Neuronal stem cell (in vitro differentiated cells): ENCODE data around the gene COA4.

Experiments
- DNase-seq: peaks from one replicate; pipeline ENCODE4 v3.0.0-alpha.2; 2013; ENCODE audit warnings: low spot score
- H2AFZ ChIP-seq: one replicate; pipeline ENCODE4 v1.6.1; 2013; ENCODE audit warnings: mild to moderate bottlenecking, low read length, inconsistent platforms
- H2AK5ac ChIP-seq: 2 replicates; pipeline ENCODE4 v1.6.1; 2013; ENCODE audit warnings: low read depth, mild to moderate bottlenecking, inconsistent platforms, low read length, moderate library complexity, mixed read lengths
- H2BK120ac ChIP-seq: 2 replicates; pipeline ENCODE4 v1.6.1; 2013; ENCODE audit warnings: low read depth, mild to moderate bottlenecking, inconsistent platforms, low read length, moderate library complexity, mixed read lengths
- H2BK12ac ChIP-seq: one replicate; pipeline ENCODE4 v1.6.1; 2013; ENCODE audit warnings: low read length, inconsistent platforms
- H2BK15ac ChIP-seq: 2 replicates; pipeline ENCODE4 v1.6.1; 2013; ENCODE audit warnings: mild to moderate bottlenecking, low read length, inconsistent platforms, mixed read lengths
- H2BK5ac ChIP-seq: one replicate; pipeline ENCODE4 v1.6.1; 2013; ENCODE audit warnings: inconsistent platforms, mild to moderate bottlenecking, low read length, moderate library complexity
- H3K14ac ChIP-seq: one replicate; pipeline ENCODE4 v1.6.1; 2013; ENCODE audit warnings: low read length, inconsistent platforms
- H3K18ac ChIP-seq: 2 replicates; pipeline ENCODE4 v1.6.1; 2013; ENCODE audit warnings: low read length, inconsistent platforms
- H3K23ac ChIP-seq: 2 replicates; pipeline ENCODE4 v1.6.1; 2013; ENCODE audit warnings: low read depth, mild to moderate bottlenecking, mixed read lengths, low read length, inconsistent platforms; ENCODE audit not compliant: poor library complexity
- H3K27ac ChIP-seq: replicated peaks from 3 replicates; pipeline ENCODE4 v1.5.1; 2013; ENCODE audit warnings: low read length, inconsistent platforms
- H3K27me3 ChIP-seq, 3 experiments: 2 replicates each; pipeline ENCODE4 v1.6.1; 2013; ENCODE audit warnings: low read length in 3 of 3, mild to moderate bottlenecking in 2 of 3, inconsistent platforms in 1 of 3, low read depth in 1 of 3, mixed read lengths in 1 of 3, moderate library complexity in 1 of 3; ENCODE audit not compliant: control insufficient read depth in 3 of 3, insufficient read depth in 3 of 3
- H3K36me3 ChIP-seq, 2 donors: replicated peaks in 1 of 2; 2 replicates each; pipeline ENCODE4 v1.6.1; 2013; ENCODE audit warnings: low read length in 2 of 2; ENCODE audit not compliant: control insufficient read depth in 2 of 2, insufficient read depth in 2 of 2
- H3K4ac ChIP-seq: 2 replicates; pipeline ENCODE4 v1.6.1; 2013; ENCODE audit warnings: inconsistent platforms, mild to moderate bottlenecking, low read length, moderate library complexity
- H3K4me1 ChIP-seq, 2 donors: 1 replicate in 1 of 2; 2 replicates in 1 of 2; pipeline ENCODE4 v1.6.1; 2013; ENCODE audit warnings: low read length in 2 of 2, low read depth in 1 of 2; ENCODE audit not compliant: control insufficient read depth in 2 of 2, insufficient read depth in 1 of 2
- H3K4me2 ChIP-seq: one replicate; pipeline ENCODE4 v1.6.1; 2013; ENCODE audit warnings: mild to moderate bottlenecking, low read length, inconsistent platforms; ENCODE audit not compliant: insufficient read depth, poor library complexity, severe bottlenecking
- H3K4me3 ChIP-seq, 2 donors: 2 replicates each; pipeline ENCODE4 v1.5.1; 2013; ENCODE audit warnings: low read length in 2 of 2, mild to moderate bottlenecking in 2 of 2, inconsistent platforms in 1 of 2, moderate library complexity in 1 of 2
- H3K79me1 ChIP-seq: one replicate; pipeline ENCODE4 v1.6.1; 2013; ENCODE audit warnings: low read depth, mild to moderate bottlenecking, inconsistent platforms, low read length, moderate library complexity
- H3K9ac ChIP-seq: one replicate; pipeline ENCODE4 v1.6.1; 2013; ENCODE audit warnings: mild to moderate bottlenecking, low read depth, low read length, inconsistent platforms; ENCODE audit not compliant: poor library complexity
- H3K9me3 ChIP-seq, 2 donors: replicated peaks in 1 of 2; 2 replicates each; pipeline versions ENCODE3 to v1.6.1; 2013; ENCODE audit warnings: low read length in 2 of 2, mild to moderate bottlenecking in 2 of 2, inconsistent platforms in 1 of 2, low read depth in 1 of 2, mixed read lengths in 1 of 2, moderate library complexity in 1 of 2; ENCODE audit not compliant: control insufficient read depth in 2 of 2, insufficient read depth in 1 of 2
- H4K8ac ChIP-seq: one replicate; pipeline ENCODE4 v1.6.1; 2013; ENCODE audit warnings: low read depth, mild to moderate bottlenecking, inconsistent platforms, low read length, moderate library complexity
- H4K91ac ChIP-seq: one replicate; pipeline ENCODE4 v1.6.1; 2013; ENCODE audit warnings: low read length, low read depth, mild to moderate bottlenecking, inconsistent platforms; ENCODE audit not compliant: poor library complexity
- WGBS, 2 donors: extraction: QIAGEN DNeasy Blood & Tissue Kit; methylation state at CpG; one replicate each; pipeline ENCODE4 v1.1.7; 2013; ENCODE audit warnings: missing lambda C conversion rate in 2 of 2, mixed read lengths in 1 of 2; ENCODE audit not compliant: insufficient read length in 2 of 2, insufficient replicate concordance in 1 of 2; ENCODE audit errors: extremely low coverage in 2 of 2; 5-methylcytosine and 5-hydroxymethylcytosine counted together

Gene COA4

GRCh38 chr11:73913472-73913871, 36.8 kb upstream of the COA4 start:
- H3K4me1 ChIP-seq: no peaks in the 10 kb centered on the region
- H3K14ac ChIP-seq: no peak overlapping the region
- no peak overlapping the region for H3K23ac ChIP-seq
- H4K91ac ChIP-seq: no peak overlapping the region
- H2BK5ac ChIP-seq: no peak overlapping the region
- H3K4me3 ChIP-seq: no peak overlapping the region
- no peaks in the 10 kb centered on the region for H3K27me3 ChIP-seq
- H3K27ac ChIP-seq: no peak overlapping the region
- DNase-seq: no peak
- no peak overlapping the region for H2BK12ac ChIP-seq
- peaks cover 10 to 94% of the 10 kb centered on the region in 2 donors for H3K36me3 ChIP-seq
- no peak overlapping the region for H4K8ac ChIP-seq
- no peak overlapping the region for H2AFZ ChIP-seq
- no peak overlapping the region for H2AK5ac ChIP-seq
- H3K18ac ChIP-seq: no peak overlapping the region
- H3K4me2 ChIP-seq: no peak overlapping the region
- no peaks in the 10 kb centered on the region for H3K9me3 ChIP-seq
- H3K4ac ChIP-seq: no peak overlapping the region
- no peak overlapping the region for H2BK120ac ChIP-seq
- H3K79me1 ChIP-seq: no peaks in the 10 kb centered on the region
- H3K9ac ChIP-seq: no peak overlapping the region
- H2BK15ac ChIP-seq: no peak overlapping the region

- Histone ChIP-seq H3K18ac (no peak overlapping the region), H3K14ac (no peak overlapping the region), H2AFZ (no peak overlapping the region), H3K4me1 (no peaks in the 10 kb centered on the region), H2BK5ac (no peak overlapping the region), H3K79me1 (no peaks in the 10 kb centered on the region), H2BK120ac (no peak overlapping the region), H3K4me3 (no peak overlapping the region), H3K4ac (no peak overlapping the region), H2BK12ac (no peak overlapping the region), H3K23ac (no peak overlapping the region), H4K8ac (no peak overlapping the region), H3K27ac (no peak overlapping the region), H3K27me3 (no peaks in the 10 kb centered on the region), H3K36me3 (peaks cover 9 to 93% of the 10 kb centered on the region in 2 donors), H3K4me2 (no peak overlapping the region), H4K91ac (no peak overlapping the region), H2AK5ac (no peak overlapping the region), H3K9ac (no peak overlapping the region), H3K9me3 (peaks cover 0 to 2% of the 10 kb centered on the region in 2 donors), H2BK15ac (no peak overlapping the region)
- no peak for DNase-seq
- WGBS, 2 donors: no CpG with 5 or more reads among the region's 2 CpGs
These were observed 35.4 kb upstream of the COA4 start for GRCh38 chr11:73912026-73912425.

GRCh38 chr11:73907191-73907590, 30.5 kb upstream of the COA4 start:
- Histone ChIP-seq H3K79me1 (no peaks in the 10 kb centered on the region), H2BK5ac (no peak overlapping the region), H3K4me3 (peak overlapping the region in 1 of 2 donors; percentile 19), H2AFZ (no peak overlapping the region), H3K4ac (peak overlapping the region; percentile 7), H3K9ac (no peak overlapping the region), H4K8ac (no peak overlapping the region), H2BK15ac (no peak overlapping the region), H3K23ac (peak overlapping the region; percentile 2), H3K18ac (no peak overlapping the region), H2AK5ac (no peak overlapping the region), H3K14ac (no peak overlapping the region), H3K27ac (no peak overlapping the region), H3K4me1 (no peaks in the 10 kb centered on the region), H3K27me3 (no peaks in the 10 kb centered on the region), H4K91ac (no peak overlapping the region), H3K4me2 (no peak overlapping the region), H3K36me3 (peaks cover 10 to 75% of the 10 kb centered on the region in 2 donors), H2BK120ac (no peak overlapping the region), H3K9me3 (peaks cover 0 to 2% of the 10 kb centered on the region in 2 donors), H2BK12ac (no peak overlapping the region)
- no peak for DNase-seq
- WGBS, 2 donors: no CpG with 5 or more reads among the region's 4 CpGs

DNA sequence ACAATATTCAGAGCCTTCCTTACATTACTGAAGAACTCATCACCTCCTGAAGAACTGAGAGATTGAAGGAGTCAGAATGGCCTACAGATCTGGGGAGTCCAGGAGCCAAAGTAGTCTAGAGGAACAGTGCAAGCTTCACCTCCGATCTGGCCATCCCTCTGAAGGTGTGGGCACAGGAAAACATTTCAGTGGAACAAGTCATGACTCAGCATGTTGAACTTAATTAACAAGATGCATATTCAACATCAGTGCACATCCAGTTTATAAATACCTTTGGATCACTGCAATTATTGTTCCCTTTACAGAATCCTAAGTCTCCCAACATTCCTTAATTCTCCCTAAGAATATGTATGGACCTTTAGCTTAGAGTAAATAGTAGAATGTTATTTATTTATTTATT, 25.7 kb upstream of the COA4 start:
- no peak overlapping the region for H3K4me3 ChIP-seq
- H3K79me1 ChIP-seq: no peaks in the 10 kb centered on the region
- peaks cover 15 to 66% of the 10 kb centered on the region in 2 donors for H3K36me3 ChIP-seq
- H2BK120ac ChIP-seq: no peak overlapping the region
- no peak overlapping the region for H3K23ac ChIP-seq
- no peak overlapping the region for H2BK15ac ChIP-seq
- no peaks in the 10 kb centered on the region for H3K4me1 ChIP-seq
- H2BK12ac ChIP-seq: no peak overlapping the region
- WGBS, 2 donors: no CpG with 5 or more reads among the region's 1 CpG
- H2AK5ac ChIP-seq: no peak overlapping the region
- no peak overlapping the region for H3K14ac ChIP-seq
- no peaks in the 10 kb centered on the region for H3K27me3 ChIP-seq
- no peak overlapping the region for H3K27ac ChIP-seq
- H3K18ac ChIP-seq: no peak overlapping the region
- peaks cover 0 to 4% of the 10 kb centered on the region in 2 donors for H3K9me3 ChIP-seq
- no peak overlapping the region for H2BK5ac ChIP-seq
- H3K9ac ChIP-seq: no peak overlapping the region
- no peak overlapping the region for H2AFZ ChIP-seq
- no peak overlapping the region for H3K4me2 ChIP-seq
- no peak overlapping the region for H4K91ac ChIP-seq
- DNase-seq: no peak
- H4K8ac ChIP-seq: no peak overlapping the region
- H3K4ac ChIP-seq: no peak overlapping the region
